HEK293 (cell line): ENCODE data around the gene C4orf17.

Experiments used
- CTCF ChIA-PET: fragments of 350-600 bp; formaldehyde crosslinking; extraction: SDS; loops from one replicate; lab custom pipeline; 2021; ENCODE audit warnings: antibody characterized with exemption; lab: Yijun Ruan, JAX
- POLR2A ChIA-PET: fragments of 300-600 bp; formaldehyde crosslinking; extraction: SDS; loops from one replicate; lab custom pipeline; 2020; ENCODE audit warnings: antibody characterized with exemption, inconsistent platforms; lab: Yijun Ruan, JAX
- H3K27ac ChIP-seq: fragments of 200-500 bp; sonication (Bioruptor generic); 2 replicates; pipeline ENCODE4 v1.5.1; 2014; ENCODE audit warnings: low read depth, low read length, control low read depth, inconsistent platforms; ENCODE audit errors: extremely low read depth
- H3K36me3 ChIP-seq, 2 experiments: fragments of 200-500 bp in 1 of 2; sonication (Bioruptor generic) in 1 of 2; 1 replicate in 1 of 2; 2 replicates in 1 of 2; pipeline ENCODE4 v1.5.1; 2014 to 2017; ENCODE audit warnings: inconsistent platforms in 2 of 2, low read length in 2 of 2; ENCODE audit not compliant: control insufficient read depth in 2 of 2, insufficient read depth in 1 of 2
- H3K4me1 ChIP-seq: fragments of 200-500 bp; sonication (Bioruptor generic); 2 replicates; pipeline ENCODE4 v1.5.1; 2014; ENCODE audit warnings: mild to moderate bottlenecking, low read length, inconsistent platforms; ENCODE audit not compliant: control insufficient read depth, insufficient read depth
- H3K4me3 ChIP-seq: 2 replicates; pipeline ENCODE4 v1.5.1; 2011; ENCODE audit warnings: low read depth, mild to moderate bottlenecking, control low read depth, low read length, moderate library complexity
- H3K9me3 ChIP-seq: fragments of 200-500 bp; sonication (Bioruptor generic); 2 replicates; pipeline ENCODE4 v1.5.1; 2014; ENCODE audit warnings: low read depth, low read length, inconsistent platforms; ENCODE audit not compliant: control insufficient read depth, insufficient read depth
- BCL11A ChIP-seq: fragments of 450-650 bp; formaldehyde crosslinking; IDR thresholded peaks from 2 replicates; pipeline ENCODE4 v1.5.1; 2016; ENCODE audit warnings: low read depth, missing biosample characterization, missing genetic modification characterization
- CTCF ChIP-seq: fragments of 450-650 bp; formaldehyde crosslinking; IDR thresholded peaks from 2 replicates; pipeline ENCODE4 v1.5.1; 2016; ENCODE audit warnings: missing biosample characterization, missing genetic modification characterization
- GLIS1 ChIP-seq: fragments of 450-650 bp; formaldehyde crosslinking; IDR thresholded peaks from 2 replicates; pipeline ENCODE4 v1.5.1; 2016; ENCODE audit warnings: missing biosample characterization, missing genetic modification characterization
- KLF16 ChIP-seq: fragments of 450-650 bp; formaldehyde crosslinking; IDR thresholded peaks from 2 replicates; pipeline ENCODE4 v1.5.1; 2017; ENCODE audit warnings: missing biosample characterization, missing genetic modification characterization
- KLF7 ChIP-seq: fragments of 450-650 bp; formaldehyde crosslinking; IDR thresholded peaks from 2 replicates; pipeline ENCODE4 v1.5.1; 2016; ENCODE audit warnings: missing biosample characterization, missing genetic modification characterization, borderline replicate concordance
- SCRT1 ChIP-seq: fragments of 450-650 bp; formaldehyde crosslinking; IDR thresholded peaks from 2 replicates; pipeline ENCODE4 v1.5.1; 2016; ENCODE audit warnings: missing biosample characterization, missing genetic modification characterization, borderline replicate concordance
- SP7 ChIP-seq: fragments of 450-650 bp; formaldehyde crosslinking; IDR thresholded peaks from 2 replicates; pipeline ENCODE4 v1.5.1; 2016; ENCODE audit warnings: missing biosample characterization, missing genetic modification characterization
- ZBTB17 ChIP-seq: fragments of 450-650 bp; formaldehyde crosslinking; IDR thresholded peaks from 2 replicates; pipeline ENCODE4 v1.5.1; 2016; ENCODE audit warnings: missing biosample characterization, missing genetic modification characterization
- ZBTB8A ChIP-seq: fragments of 450-650 bp; formaldehyde crosslinking; IDR thresholded peaks from 2 replicates; pipeline ENCODE4 v1.5.1; 2016; ENCODE audit warnings: missing biosample characterization, missing genetic modification characterization
- ZNF114 ChIP-seq: fragments of 450-650 bp; formaldehyde crosslinking; IDR thresholded peaks from 2 replicates; pipeline ENCODE4 v1.5.0; 2017; ENCODE audit warnings: missing biosample characterization, missing genetic modification characterization
- ZNF121 ChIP-seq: fragments of 450-650 bp; formaldehyde crosslinking; IDR thresholded peaks from 2 replicates; pipeline ENCODE4 v1.5.1; 2016; ENCODE audit warnings: missing biosample characterization, missing genetic modification characterization
- ZNF18 ChIP-seq: fragments of 450-650 bp; formaldehyde crosslinking; IDR thresholded peaks from 2 replicates; pipeline ENCODE4 v1.5.1; 2016; ENCODE audit warnings: missing biosample characterization, missing genetic modification characterization
- ZNF2 ChIP-seq: fragments of 450-650 bp; formaldehyde crosslinking; IDR thresholded peaks from 2 replicates; pipeline ENCODE4 v1.5.1; 2016; ENCODE audit warnings: missing biosample characterization, missing genetic modification characterization
- ZNF311 ChIP-seq: fragments of 450-650 bp; formaldehyde crosslinking; IDR thresholded peaks from 2 replicates; pipeline ENCODE4 v1.5.1; 2017; ENCODE audit warnings: missing biosample characterization, missing genetic modification characterization, borderline replicate concordance
- ZNF341 ChIP-seq: fragments of 450-650 bp; formaldehyde crosslinking; IDR thresholded peaks from 2 replicates; pipeline ENCODE4; 2016; ENCODE audit warnings: low read depth, missing biosample characterization, missing genetic modification characterization
- ZNF37A ChIP-seq: fragments of 450-650 bp; IDR thresholded peaks from 2 replicates; pipeline ENCODE4 v1.5.1; 2018; ENCODE audit warnings: missing biosample characterization, missing genetic modification characterization
- ZNF426 ChIP-seq: fragments of 450-650 bp; formaldehyde crosslinking; IDR thresholded peaks from 2 replicates; pipeline ENCODE4 v1.5.1; 2017; ENCODE audit warnings: missing biosample characterization, missing genetic modification characterization, mild to moderate bottlenecking, inconsistent platforms, moderate library complexity
- ZNF48 ChIP-seq: fragments of 450-650 bp; formaldehyde crosslinking; IDR thresholded peaks from 2 replicates; pipeline ENCODE4 v1.5.1; 2016; ENCODE audit warnings: missing biosample characterization, missing genetic modification characterization
- ZNF501 ChIP-seq: fragments of 450-650 bp; formaldehyde crosslinking; IDR thresholded peaks from 2 replicates; pipeline ENCODE4 v1.5.1; 2016; ENCODE audit warnings: missing biosample characterization, missing genetic modification characterization
- ZNF518A ChIP-seq: fragments of 450-650 bp; formaldehyde crosslinking; conservative IDR thresholded peaks from 2 replicates; pipeline ENCODE4 v1.5.1; 2016; ENCODE audit warnings: low read depth, missing biosample characterization, missing genetic modification characterization
- ZNF623 ChIP-seq: fragments of 450-650 bp; formaldehyde crosslinking; IDR thresholded peaks from 2 replicates; pipeline ENCODE4 v1.5.1; 2016; ENCODE audit warnings: missing biosample characterization, missing genetic modification characterization
- ZNF629 ChIP-seq: fragments of 450-650 bp; formaldehyde crosslinking; IDR thresholded peaks from 2 replicates; pipeline ENCODE4 v1.5.1; 2017; ENCODE audit warnings: missing biosample characterization, missing genetic modification characterization
- ZNF76 ChIP-seq: fragments of 450-650 bp; formaldehyde crosslinking; IDR thresholded peaks from 2 replicates; pipeline ENCODE4; 2016; ENCODE audit warnings: low read depth, missing biosample characterization, missing genetic modification characterization, borderline replicate concordance
- ZNF792 ChIP-seq: fragments of 450-650 bp; formaldehyde crosslinking; IDR thresholded peaks from 2 replicates; pipeline ENCODE4 v1.5.1; 2016; ENCODE audit warnings: missing biosample characterization, missing genetic modification characterization
- ZSCAN18 ChIP-seq: fragments of 450-650 bp; formaldehyde crosslinking; IDR thresholded peaks from 2 replicates; pipeline ENCODE4 v1.5.1; 2016; ENCODE audit warnings: missing biosample characterization, missing genetic modification characterization
- ZSCAN4 ChIP-seq: fragments of 450-650 bp; formaldehyde crosslinking; IDR thresholded peaks from 2 replicates; pipeline ENCODE4 v1.5.1; 2017; ENCODE audit warnings: missing biosample characterization, missing genetic modification characterization

The C4orf17 gene

GRCh38 chr4:99510721-99511120, at the start of gene C4orf17:
Gene C4orf17 (plus strand): TSS chr4:99511021. CDS start chr4:99513082, 2,061 bp downstream.
- H3K9me3 ChIP-seq: no peaks in the 10 kb centered on the region
- no peak for TF ChIP-seq ZBTB8A (tag by site-specific recombination)
- TF ChIP-seq ZSCAN4 (tag by site-specific recombination): no peak
- TF ChIP-seq ZNF2 (tag by site-specific recombination): no peak
- no peak for TF ChIP-seq ZNF792 (tag by site-specific recombination)
- TF ChIP-seq SCRT1: no peak
- TF ChIP-seq ZNF501 (tag by site-specific recombination): no peak
- no peak for TF ChIP-seq ZNF629
- no peak for TF ChIP-seq ZNF623 (tag by site-specific recombination)
- TF ChIP-seq SP7 (tag by site-specific recombination): no peak
- no peak for TF ChIP-seq ZNF76 (tag by site-specific recombination)
- TF ChIP-seq ZBTB17: no peak
- TF ChIP-seq ZNF311 (tag by site-specific recombination): no peak
- no peak for TF ChIP-seq ZNF18 (tag by site-specific recombination)
- TF ChIP-seq GLIS1 (tag by site-specific recombination): no peak
- TF ChIP-seq KLF16: no peak
- TF ChIP-seq ZNF426 (tag by site-specific recombination): no peak
- TF ChIP-seq KLF7: no peak
- H3K4me3 ChIP-seq: no peak within 1 kb of the TSS
- no peak within 1 kb of the TSS for H3K27ac ChIP-seq
- ChIA-PET POLR2A (no interaction called here), CTCF (interaction anchor here (0.7 to 1.3 kb wide), 2 partner anchors 8 to 297 kb away, joined by 3 to 5 read pairs; no protein-coding TSS in a partner anchor)
- H3K4me1 ChIP-seq: no peaks in the 10 kb centered on the region
- no peaks in the 10 kb centered on the region for H3K36me3 ChIP-seq

GRCh38 chr4:99461623-99462401, 49.0 kb upstream of the C4orf17 start:
- no peak overlapping the region for H3K27ac ChIP-seq
- H3K4me1 ChIP-seq: no peaks in the 10 kb centered on the region
- POLR2A ChIA-PET: no interaction called here
- no peak overlapping the region for H3K4me3 ChIP-seq
- no peaks in the 10 kb centered on the region for H3K36me3 ChIP-seq
- H3K9me3 ChIP-seq: no peaks in the 10 kb centered on the region
- CTCF ChIA-PET: interaction anchor here (0.7 to 2.7 kb wide), 8 partner anchors 7 to 996 kb away, joined by 3 to 15 read pairs (median 3); no protein-coding TSS in a partner anchor
- TF ChIP-seq ZNF341 (tag by site-specific recombination) (no peak), ZNF37A (tag by site-specific recombination) (no peak), ZNF114 (tag by site-specific recombination) (no peak), BCL11A (no peak), CTCF (tag by site-specific recombination) (no peak), ZNF48 (tag by site-specific recombination) (no peak), ZNF518A (tag by site-specific recombination) (no peak), ZNF121 (no peak), ZSCAN18 (tag by site-specific recombination) (no peak)
